ENCODE data around the gene CRYBB1.

Gene CRYBB1

DNA sequence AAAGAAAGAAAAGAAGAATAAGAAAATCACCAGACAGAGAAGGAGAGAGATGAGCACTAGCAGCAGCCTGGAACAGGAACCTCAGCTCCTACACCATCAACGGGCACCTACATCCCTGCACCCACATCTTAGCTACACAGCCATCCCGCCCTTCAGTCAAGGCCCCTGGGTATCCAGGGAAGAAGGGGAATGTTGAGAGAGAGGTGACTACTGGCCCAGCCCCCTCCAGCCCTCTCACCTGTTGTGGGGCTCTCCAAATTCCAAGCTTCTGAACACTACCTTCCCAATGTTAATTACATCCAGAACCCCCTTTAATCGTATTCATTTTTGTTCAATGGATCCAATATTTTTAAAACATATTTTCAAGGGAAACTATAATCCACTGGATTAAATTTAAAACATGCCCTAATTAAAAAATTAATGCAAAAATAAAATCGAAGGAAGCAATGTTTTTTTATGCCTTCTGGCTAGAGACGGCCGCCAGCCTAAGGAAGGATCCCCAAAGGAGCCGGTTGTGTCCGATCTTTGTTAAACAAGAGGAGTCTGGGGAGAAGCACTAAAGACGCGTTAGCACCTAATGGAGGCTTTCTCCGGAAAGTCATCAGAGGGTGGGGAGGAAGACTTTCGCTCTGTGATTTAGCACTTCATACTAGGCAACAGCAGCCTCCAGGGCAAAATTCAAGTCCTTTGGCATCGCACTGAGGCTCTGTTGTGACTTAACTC is 37.4 kb downstream of the CRYBB1 start:
- H3K4me3 ChIP-seq (replicated peaks; ENCODE audit: low read depth, low read length): no peak overlapping the region
- DNase-seq (ENCODE audit: extremely low read depth, low read depth): no peak
- TF ChIP-seq, protein P1, sequence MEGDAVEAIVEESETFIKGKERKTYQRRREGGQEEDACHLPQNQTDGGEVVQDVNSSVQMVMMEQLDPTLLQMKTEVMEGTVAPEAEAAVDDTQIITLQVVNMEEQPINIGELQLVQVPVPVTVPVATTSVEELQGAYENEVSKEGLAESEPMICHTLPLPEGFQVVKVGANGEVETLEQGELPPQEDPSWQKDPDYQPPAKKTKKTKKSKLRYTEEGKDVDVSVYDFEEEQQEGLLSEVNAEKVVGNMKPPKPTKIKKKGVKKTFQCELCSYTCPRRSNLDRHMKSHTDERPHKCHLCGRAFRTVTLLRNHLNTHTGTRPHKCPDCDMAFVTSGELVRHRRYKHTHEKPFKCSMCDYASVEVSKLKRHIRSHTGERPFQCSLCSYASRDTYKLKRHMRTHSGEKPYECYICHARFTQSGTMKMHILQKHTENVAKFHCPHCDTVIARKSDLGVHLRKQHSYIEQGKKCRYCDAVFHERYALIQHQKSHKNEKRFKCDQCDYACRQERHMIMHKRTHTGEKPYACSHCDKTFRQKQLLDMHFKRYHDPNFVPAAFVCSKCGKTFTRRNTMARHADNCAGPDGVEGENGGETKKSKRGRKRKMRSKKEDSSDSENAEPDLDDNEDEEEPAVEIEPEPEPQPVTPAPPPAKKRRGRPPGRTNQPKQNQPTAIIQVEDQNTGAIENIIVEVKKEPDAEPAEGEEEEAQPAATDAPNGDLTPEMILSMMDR (IDR thresholded peaks at IDR 0.05; ENCODE audit: low read depth, low read length, missing control alignments): no peak

DNA sequence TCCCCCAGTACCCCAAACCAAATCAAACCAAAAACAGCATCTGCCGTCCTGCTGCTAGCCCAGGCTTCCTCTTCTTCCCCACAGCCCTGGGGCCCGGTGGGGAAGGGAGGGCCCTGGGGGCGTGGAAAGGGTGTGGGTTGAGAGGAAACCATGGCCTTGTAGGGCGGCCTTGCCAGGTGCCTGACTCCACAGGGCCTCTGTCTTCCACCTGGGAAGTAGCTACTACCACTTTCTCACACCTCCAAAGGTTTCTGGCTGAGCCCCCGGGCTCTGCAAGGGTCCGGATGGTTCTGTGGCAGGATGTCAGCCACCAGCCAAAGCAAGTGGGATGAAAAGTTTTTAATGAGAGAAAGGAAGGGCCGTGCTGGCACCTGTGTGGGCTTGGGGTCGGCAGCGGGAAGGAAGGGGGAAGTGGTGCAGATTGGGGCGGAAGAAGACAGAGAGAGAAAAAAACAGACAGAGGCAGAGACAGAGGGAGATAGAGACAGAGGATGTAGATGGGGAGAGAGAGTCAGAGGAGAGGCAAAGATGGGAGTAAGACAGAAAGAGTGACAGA is 38.4 kb downstream of the CRYBB1 start:
- TF ChIP-seq, protein P1 (IDR thresholded peaks at IDR 0.05; ENCODE audit: low read depth, low read length, missing control alignments): no peak
- no peak overlapping the region for H3K4me3 ChIP-seq (replicated peaks; ENCODE audit: low read depth, low read length)
- no peak for DNase-seq (ENCODE audit: extremely low read depth, low read depth)

DNA sequence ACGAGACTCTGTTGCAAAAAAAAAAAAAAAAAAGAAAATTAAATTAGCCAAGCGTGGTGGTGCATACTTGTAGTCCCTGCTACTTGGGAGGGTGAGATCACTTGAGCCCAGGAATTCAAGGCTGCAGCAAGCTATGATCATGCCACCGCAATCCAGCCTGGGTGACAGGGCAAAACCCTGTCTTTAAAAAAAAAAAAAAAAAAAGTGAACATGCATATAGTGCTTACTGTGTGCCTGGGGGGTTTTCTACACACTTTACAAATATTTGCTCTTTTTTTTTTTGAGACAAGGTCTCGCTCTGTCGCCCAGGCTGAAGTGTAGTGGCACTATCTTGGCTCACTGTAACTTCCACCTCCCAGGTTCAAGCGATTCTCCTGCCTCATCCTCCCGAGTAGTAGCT is 40.7 kb downstream of the CRYBB1 start:
- TF ChIP-seq, protein P1 (IDR thresholded peaks at IDR 0.05; ENCODE audit: low read depth, low read length, missing control alignments): no peak
- no peak for DNase-seq (ENCODE audit: extremely low read depth, low read depth)
- H3K4me3 ChIP-seq (replicated peaks; ENCODE audit: low read depth, low read length): no peak overlapping the region

DNA sequence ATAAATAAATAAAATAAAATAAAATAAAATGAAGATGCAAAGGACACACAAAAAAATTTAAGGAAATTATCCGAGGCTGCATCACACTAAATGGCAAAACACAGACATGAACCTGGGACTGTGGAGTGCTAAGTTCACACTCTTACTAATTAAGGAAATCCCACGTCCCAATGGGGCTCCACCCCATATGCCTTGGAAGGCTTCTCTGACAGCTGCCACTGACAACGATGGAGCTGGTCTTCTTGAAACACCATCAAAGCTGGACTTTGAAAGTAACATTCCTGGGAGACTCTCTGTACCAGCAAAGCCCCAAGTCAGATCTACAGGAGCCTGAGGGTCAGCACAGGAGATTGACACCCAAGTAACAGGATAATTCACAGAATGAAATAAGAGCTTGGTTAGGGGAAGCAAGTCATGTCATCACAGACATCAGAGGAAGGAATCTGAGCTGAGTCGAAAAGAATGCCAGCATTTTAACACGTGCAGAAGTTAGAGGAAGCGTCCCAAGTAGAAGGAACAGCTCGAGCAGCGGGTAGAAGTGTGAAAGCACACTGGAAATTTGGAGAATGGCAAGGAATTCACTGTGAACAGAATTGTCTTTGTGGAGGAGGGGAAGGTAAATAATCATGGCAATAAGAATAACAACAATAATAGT is 41.7 kb downstream of the CRYBB1 start:
- no peak overlapping the region for H3K4me3 ChIP-seq (replicated peaks; ENCODE audit: low read depth, low read length)
- TF ChIP-seq, protein P1 (IDR thresholded peaks at IDR 0.05; ENCODE audit: low read depth, low read length, missing control alignments): no peak
- no peak for DNase-seq (ENCODE audit: extremely low read depth, low read depth)

DNA sequence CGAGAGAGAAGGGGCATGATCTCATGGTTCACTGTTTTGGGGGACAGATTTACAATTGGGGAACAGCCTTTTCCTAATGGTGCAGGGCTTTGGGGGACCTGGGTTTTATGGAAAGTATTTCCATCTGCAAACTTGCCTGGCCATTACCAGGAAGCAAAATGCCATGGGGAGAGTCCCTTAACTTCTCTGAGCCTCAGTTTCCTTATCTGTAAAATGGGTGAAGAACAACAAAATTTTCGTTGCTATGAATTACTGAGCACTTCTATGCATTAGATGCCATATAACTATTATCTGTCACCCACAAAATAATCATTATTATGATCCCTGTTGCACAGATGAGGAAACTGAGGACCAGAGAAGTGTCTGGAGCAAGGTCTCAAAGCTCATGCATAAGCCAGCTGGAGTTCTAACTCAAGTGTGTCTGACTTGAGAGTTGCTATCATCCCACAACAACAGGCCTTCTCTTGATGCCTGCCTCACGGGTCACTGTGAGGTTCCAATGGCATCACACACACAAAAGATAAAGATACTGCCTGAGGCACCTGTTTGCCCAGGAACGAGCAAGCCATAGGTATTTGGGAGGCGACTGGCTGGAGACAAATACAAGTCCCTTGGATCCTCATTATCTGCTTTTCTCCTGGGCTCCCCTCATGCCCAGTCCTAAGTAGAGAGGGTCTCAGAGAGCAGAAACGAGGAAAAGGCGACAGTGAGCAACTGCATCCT is 43.7 kb downstream of the CRYBB1 start:
- TF ChIP-seq, protein P1 (IDR thresholded peaks at IDR 0.05; ENCODE audit: low read depth, low read length, missing control alignments): no peak
- no peak overlapping the region for H3K4me3 ChIP-seq (replicated peaks; ENCODE audit: low read depth, low read length)
- DNase-seq (ENCODE audit: extremely low read depth, low read depth): no peak

DNA sequence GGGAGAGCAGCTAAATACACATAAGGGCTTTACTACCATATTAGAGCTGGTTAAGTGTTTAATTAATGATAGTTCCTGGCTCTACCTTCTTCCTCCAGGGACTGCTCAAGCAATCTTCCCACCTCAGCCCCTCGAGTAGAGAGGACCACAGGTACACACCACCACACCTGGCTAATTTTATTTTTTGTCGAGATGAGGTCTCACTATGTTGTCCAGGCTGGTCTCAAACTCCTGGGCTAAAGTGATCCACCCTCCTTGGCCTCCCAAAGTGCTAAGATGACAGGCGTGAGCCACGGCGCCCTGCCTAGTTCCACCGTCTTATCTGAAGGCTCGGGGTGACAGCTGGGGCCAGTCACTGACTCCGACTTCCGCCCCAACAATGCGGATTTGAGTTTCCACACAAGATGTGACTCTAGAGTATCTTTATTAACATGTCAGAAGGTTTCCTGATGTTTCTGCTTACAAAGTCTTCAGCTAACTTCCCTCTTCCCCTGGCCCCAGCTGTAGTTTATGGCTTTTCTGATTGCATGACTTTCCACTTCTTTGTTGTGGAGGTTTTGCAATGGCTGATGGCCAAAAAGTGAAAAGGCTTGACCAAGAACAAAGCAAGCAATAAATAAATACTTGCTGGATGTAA is 44.7 kb downstream of the CRYBB1 start:
- no peak overlapping the region for H3K4me3 ChIP-seq (replicated peaks; ENCODE audit: low read depth, low read length)
- TF ChIP-seq, protein P1 (IDR thresholded peaks at IDR 0.05; ENCODE audit: low read depth, low read length, missing control alignments): no peak
- no peak for DNase-seq (ENCODE audit: extremely low read depth, low read depth)

All from HFF-Myc (cell line).